ENCODE measurements around the gene GSE1. TPM values are rescaled to one million over a fixed set of nuclear protein-coding genes. Genes with fewer than 3 reads are reported as not detected.

The GSE1 gene
- total and polyA plus RNA-seq, 9 of the 15 experiments (the other 6 are each of a cell fraction or from before 2014, with no cell fraction given), result 12.2 to 244 (median 57.9) TPM

GRCh38 chr16:85564277-85565051 is 48.7 kb upstream of the GSE1 start:
- in situ Hi-C loops (cut with MboI), result no loop called here
- 65% methylated on average over 16 of the region's 16 CpGs for WGBS (ENCODE audit: insufficient coverage, low coverage, missing lambda C conversion rate)
- no peak overlapping the region for H3K4me3 ChIP-seq
- ChIA-PET CTCF (ENCODE audit: low intra/inter-chr PET ratio) (interaction anchor here (0.7 to 3.0 kb wide), 7 partner anchors 36 to 144 kb away, joined by 3 to 15 read pairs (median 6); no protein-coding TSS in a partner anchor), POLR2A (interaction anchor here (0.6 to 3.4 kb wide), 7 partner anchors 9 to 183 kb away, joined by 3 to 27 read pairs (median 3); no protein-coding TSS in a partner anchor)
- DNase-seq (ENCODE audit: extremely low read depth in 1 of 4, low spot score in 3 of 4) (peak in 3 of 4 experiments; percentile 58 to 81 (median 74)), ATAC-seq (peak; percentile 4), FAIRE-seq (peak; percentile 49)
- peaks cover 64% of the 10 kb centered on the region for H3K36me3 ChIP-seq (ENCODE audit: control insufficient read depth, insufficient read depth, low read length)
- intact Hi-C loops (cut with micrococcal nuclease), result loop anchor here (1.0 to 10.0 kb wide), 2 partner anchors 9 to 230 kb away; no protein-coding TSS in a partner anchor
- H3K4me1 ChIP-seq (replicated peaks in 1 of 2; ENCODE audit: control insufficient read depth in 2 of 2, insufficient read depth in 2 of 2, low read length in 2 of 2), result peaks cover 90 to 98% of the 10 kb centered on the region in 2 experiments
- no TSS peak for BruUV-seq (replicated peaks)
- H3K27me3 ChIP-seq (ENCODE audit: control insufficient read depth in 2 of 2, insufficient read depth in 2 of 2, low read length in 2 of 2), result no peaks in the 10 kb centered on the region
- H3K27ac ChIP-seq (ENCODE audit: extremely low read depth, low read depth, low read length), result peak overlapping the region; percentile 97
- H3K9ac ChIP-seq (ENCODE audit: insufficient read depth in 1 of 2, low read depth in 2 of 2, low read length in 2 of 2), result peak overlapping the region; percentile 76 to 89
- peaks cover 4% of the 10 kb centered on the region for H3K9me1 ChIP-seq (ENCODE audit: control insufficient read depth, insufficient read depth, low read length)
- H4K20me1 ChIP-seq (replicated peaks; ENCODE audit: control insufficient read depth, insufficient read depth, low read length), result peaks cover 46% of the 10 kb centered on the region
- peaks cover 100% of the 10 kb centered on the region for H3K79me2 ChIP-seq (ENCODE audit: control insufficient read depth, insufficient read depth, low read length)
- H2AFZ ChIP-seq (ENCODE audit: low read depth, low read length), result no peak overlapping the region
- H3K4me2 ChIP-seq (ENCODE audit: insufficient read depth, low read length), result peak overlapping the region; percentile 89
- H3K9me3 ChIP-seq (replicated peaks; ENCODE audit: control insufficient read depth, insufficient read depth, low read depth, low read length), result no peaks in the 10 kb centered on the region
- TF ChIP-seq POLR2AphosphoS2 (IDR thresholded peaks at IDR 0.05; ENCODE audit: low read length), result no peak
- no peak for TF ChIP-seq ZFPM2 (CRISPR knock-in tag; IDR thresholded peaks at IDR 0.05)
- TF ChIP-seq CTCF (IDR thresholded peaks at IDR 0.05 in 2 of 3, conservative IDR thresholded peaks at IDR 0.05 in 1 of 3; ENCODE audit: insufficient read depth in 2 of 3, low read depth in 1 of 3, low read length in 3 of 3), result peak; percentile 89 to 98 (median 92)
- peak; percentile 1; the same call in 1 of the 2 replicates for TF ChIP-seq POLR2G (IDR thresholded peaks at IDR 0.05; ENCODE audit: low read depth, low read length)
- peak; percentile 66 for TF ChIP-seq ZNF263 (CRISPR knock-in tag; IDR thresholded peaks at IDR 0.05; ENCODE audit: borderline replicate concordance)
- TF ChIP-seq TRIM25 (IDR thresholded peaks at IDR 0.05; ENCODE audit: borderline replicate concordance), result no peak
- TF ChIP-seq BCOR (IDR thresholded peaks at IDR 0.05), result 0 out of 2 replicates have a peak, but pooled peaks have one; percentile 16
- TF ChIP-seq CTBP1 (IDR thresholded peaks at IDR 0.05; ENCODE audit: borderline replicate concordance), result peak; percentile 61; the same call in 1 of the 2 replicates
- peak; percentile 33 for TF ChIP-seq E2F8 (IDR thresholded peaks at IDR 0.05; ENCODE audit: low read depth, partially characterized antibody)
- no peak for TF ChIP-seq XRCC4 (IDR thresholded peaks at IDR 0.05; ENCODE audit: extremely low read depth, insufficient read depth, insufficient read length)
- TF ChIP-seq RAD21 (CRISPR knock-in tag; conservative IDR thresholded peaks at IDR 0.05 in 1 of 2, IDR thresholded peaks at IDR 0.05 in 1 of 2), result peak; percentile 30 to 59; a peak in 3 of 4 replicates
- TF ChIP-seq SRF (CRISPR knock-in tag; IDR thresholded peaks at IDR 0.05), result no peak
- TF ChIP-seq HDAC1 (IDR thresholded peaks at IDR 0.05), result peak in 1 of 2 experiments; percentile 58; a peak in 1 of 4 replicates
